T-helper 2 cell treated with Interferon-gamma antibody and Interleukin-4, amounts not matched to agents 100 ng/mL and 5 ng/mL, for 36 hours (primary cell): ENCODE data around the gene TSHZ2. TPM values are rescaled to one million over a fixed set of nuclear protein-coding genes. Genes with fewer than 3 reads are reported as not detected.
"Not testable (repeated sequence)": the region's sequence is repeated elsewhere in the genome, so short reads cannot be mapped to it uniquely, and the experiment has no call there.

Experiments used
- intact Hi-C: fragments of 100-400 bp; cut with micrococcal nuclease; formaldehyde crosslinking; loops from one replicate; pipeline ENCODE4 v1.15.1; 2023
- total RNA-seq: library from RNA; stranded (reverse); gene quantifications from 2 replicates; pipeline ENCODE4 v1.2.3, GENCODE V29; 2022

TSHZ2 gene
- total RNA-seq, 1 donor from 2014 or later, result 2.5 TPM

DNA sequence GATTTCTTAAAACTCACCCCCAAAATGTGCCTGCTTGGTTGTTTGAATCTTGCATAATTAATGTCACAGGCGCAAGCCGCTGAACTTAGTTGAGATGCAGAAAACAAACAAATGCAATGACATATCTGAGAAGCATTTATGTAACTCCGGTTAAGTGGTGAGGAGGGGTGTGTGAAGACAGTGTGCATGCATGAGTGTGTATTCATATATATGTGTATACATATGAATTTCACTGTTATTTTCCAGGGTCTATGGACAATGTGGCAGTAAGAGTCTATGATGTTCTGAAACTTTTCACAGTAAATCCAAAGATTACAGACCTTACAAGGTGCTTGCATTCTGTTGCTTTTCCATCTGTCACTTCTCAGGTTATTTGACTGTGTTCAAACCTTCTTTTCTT, 518.5 kb downstream of the TSHZ2 start:
- intact Hi-C loops, result no loop called here

- intact Hi-C loops, result no loop called here
Measured at GRCh38 chr20:53491462-53491861, 519.3 kb downstream of the TSHZ2 start.

GRCh38 chr20:53492212-53492611, 520.1 kb downstream of the TSHZ2 start:
- intact Hi-C loops, result no loop called here

DNA sequence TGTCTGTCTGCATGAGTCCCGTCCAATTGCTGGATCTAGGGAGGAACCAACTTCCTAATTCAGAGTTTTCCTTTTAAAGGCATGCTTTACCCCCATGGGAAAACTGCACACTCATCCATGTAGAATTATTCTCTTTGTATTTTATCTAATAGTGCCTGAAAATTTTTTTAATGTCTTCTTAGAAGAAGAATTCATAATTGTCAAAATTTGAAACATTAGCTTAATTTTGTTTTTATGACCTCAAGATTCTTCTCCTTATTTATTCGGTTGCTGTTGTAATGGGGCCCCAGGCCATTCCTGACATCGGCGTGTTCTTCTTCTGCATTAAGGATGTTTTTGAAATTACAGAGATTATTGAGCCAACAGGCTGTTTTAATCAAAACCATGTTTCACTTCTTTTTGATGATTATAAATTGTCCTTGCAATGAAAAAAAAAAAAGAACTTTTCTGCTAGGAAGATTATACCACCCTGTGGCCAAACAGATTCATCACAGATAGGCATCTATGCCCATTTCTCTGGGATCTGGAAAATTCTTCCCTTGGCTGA, 521.2 kb downstream of the TSHZ2 start:
- intact Hi-C loops, result no loop called here

DNA sequence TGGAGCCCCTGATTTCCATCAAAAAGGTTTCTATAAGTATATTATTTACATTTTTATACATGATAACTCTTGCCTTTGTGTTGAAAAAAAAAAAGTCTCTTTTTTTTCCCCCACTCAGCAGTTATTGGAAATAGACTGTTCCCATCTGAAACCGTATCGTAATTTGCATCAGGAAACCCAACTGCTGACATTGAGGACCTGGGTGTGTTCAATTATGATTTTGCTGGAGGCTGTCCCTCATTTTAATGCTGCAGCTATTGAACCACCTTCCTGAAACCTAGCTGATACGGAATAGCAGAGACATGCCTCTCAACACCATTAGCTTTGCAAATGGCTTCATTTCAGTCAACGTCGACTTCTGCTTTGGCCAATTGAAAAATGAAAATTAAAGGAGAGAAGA, 522.6 kb downstream of the TSHZ2 start:
- intact Hi-C loops, result no loop called here

- intact Hi-C loops, result no loop called here
Measured at GRCh38 chr20:53495398-53496092, 523.4 kb downstream of the TSHZ2 start.

GRCh38 chr20:53497246-53497645, 525.1 kb downstream of the TSHZ2 start:
- intact Hi-C loops, result no loop called here

DNA sequence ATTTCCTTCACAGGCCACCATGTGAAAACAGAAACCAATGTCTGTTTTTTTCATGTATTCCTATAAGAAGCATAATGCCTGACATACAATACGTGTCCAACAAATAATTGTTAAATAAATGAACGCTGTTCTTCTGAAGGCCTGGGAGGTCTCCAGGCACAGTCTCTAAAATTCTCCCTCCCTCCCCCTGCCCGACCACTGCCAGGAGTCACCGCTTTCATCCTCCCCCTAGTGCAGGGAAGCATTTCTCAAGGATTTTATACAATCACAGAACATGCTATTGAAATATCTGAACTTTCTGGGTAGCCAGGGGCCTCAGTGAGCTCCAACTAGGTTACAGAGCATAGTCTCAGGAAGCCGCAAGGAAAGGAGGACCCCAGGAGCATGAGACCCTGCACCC, 526.2 kb downstream of the TSHZ2 start:
- intact Hi-C loops, result no loop called here

DNA sequence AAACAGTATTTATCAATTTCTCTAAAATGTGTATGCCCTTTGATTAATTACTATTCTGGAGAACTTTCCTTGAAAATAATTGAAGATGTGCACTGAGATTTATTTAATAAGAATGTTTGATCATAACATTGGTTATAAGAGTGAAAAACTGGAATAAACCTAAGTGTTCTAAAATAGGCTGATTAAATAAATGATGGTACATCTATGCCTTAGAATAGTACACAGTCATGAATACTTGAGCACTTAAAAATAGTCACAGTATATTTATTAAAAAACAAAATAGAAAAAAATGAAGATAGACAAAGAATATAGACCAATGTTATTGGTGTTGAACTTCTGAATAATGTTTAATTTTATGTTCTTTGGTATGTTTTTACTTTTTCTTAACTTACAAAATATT, 528.5 kb downstream of the TSHZ2 start:
- intact Hi-C loops, result no loop called here

DNA sequence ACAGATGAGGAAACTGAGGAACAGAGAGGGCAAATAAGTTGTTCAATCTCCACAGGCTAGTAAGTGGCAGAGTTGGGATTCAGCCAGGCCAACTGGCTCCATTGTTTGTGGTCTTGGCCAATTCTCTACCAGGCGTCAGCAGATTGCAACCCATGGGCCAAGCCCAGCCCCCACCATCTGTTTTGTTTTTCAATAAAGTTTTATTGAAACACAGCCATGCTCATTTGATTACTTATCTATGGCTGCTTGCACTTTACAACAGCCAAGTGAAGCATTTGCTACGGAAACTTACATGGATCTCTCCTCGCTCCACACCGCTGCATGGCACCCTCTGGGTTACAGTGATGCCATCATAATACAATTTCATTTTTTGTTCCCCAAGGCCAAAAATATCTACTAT, 530.7 kb downstream of the TSHZ2 start:
- intact Hi-C loops, result no loop called here

DNA sequence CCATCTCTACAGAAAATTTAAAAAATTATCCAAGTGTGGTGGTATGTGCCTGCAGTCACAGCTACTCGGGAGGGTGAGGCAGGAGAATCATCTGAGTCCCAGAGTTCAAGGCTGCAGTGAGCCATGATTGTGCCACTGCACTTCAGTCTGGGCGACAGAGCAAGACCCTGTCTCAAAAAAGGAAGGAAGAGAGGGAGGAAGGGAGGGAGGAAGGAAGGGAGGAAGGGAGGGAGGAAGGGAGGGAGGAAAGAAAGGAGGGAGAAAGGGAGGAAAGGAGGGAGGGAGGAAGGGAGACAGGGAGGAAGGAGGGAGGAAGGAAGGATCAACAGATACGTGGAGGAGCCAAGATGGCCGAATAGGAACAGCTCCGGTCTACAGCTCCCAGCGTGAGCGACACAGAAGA, 531.4 kb downstream of the TSHZ2 start:
- intact Hi-C loops, result no loop called here

- intact Hi-C loops, result not testable (repeated sequence)
Measured at GRCh38 chr20:53504106-53504505, 531.9 kb downstream of the TSHZ2 start.

- intact Hi-C loops, result no loop called here
Measured at GRCh38 chr20:53510262-53510661, 538.1 kb downstream of the TSHZ2 start.

- intact Hi-C loops, result no loop called here
Measured at GRCh38 chr20:53510704-53511103, 538.5 kb downstream of the TSHZ2 start.

- intact Hi-C loops, result no loop called here
Measured at GRCh38 chr20:53512076-53512475, 539.9 kb downstream of the TSHZ2 start.

- intact Hi-C loops, result no loop called here
Measured at GRCh38 chr20:53513168-53513488, 541.0 kb downstream of the TSHZ2 start.

DNA sequence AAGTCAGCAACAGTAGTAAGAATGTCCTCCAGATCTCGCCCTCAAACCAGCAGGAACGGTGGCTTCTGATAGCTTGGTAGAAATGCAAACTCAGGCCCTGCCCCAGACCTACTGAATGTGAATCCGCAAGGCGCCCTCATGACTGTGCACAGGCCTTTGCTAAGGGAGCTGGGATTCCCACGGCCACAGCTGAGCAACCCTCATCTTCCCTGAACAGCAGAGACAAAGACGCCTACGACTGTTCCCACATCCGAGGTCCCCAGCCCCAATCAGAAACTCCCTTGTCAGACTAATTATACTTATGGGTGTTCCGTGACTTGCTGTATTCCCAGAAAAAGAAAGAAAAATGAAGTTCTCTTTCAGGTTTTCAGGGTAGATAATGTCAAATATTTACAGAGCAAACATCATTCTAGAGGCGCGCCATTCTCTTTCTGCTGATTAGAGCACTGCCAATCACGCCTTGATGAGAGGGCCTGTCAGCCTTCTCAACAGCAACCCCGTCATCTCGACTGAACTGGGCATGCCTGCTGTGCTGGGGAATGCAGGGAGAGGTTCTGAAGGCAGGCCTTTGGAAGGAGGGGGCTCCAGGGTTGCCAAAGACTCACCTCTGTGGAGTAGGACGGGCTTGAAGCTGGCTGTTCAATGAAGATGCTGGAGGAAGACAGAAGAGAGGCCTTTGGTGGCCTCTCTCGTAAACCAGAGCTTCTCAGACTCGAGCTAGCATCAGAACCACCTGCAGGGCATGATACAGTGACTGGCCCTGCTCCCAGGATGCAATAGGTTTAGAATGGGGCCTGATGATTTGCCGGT, 541.5 kb downstream of the TSHZ2 start:
- intact Hi-C loops, result no loop called here

DNA sequence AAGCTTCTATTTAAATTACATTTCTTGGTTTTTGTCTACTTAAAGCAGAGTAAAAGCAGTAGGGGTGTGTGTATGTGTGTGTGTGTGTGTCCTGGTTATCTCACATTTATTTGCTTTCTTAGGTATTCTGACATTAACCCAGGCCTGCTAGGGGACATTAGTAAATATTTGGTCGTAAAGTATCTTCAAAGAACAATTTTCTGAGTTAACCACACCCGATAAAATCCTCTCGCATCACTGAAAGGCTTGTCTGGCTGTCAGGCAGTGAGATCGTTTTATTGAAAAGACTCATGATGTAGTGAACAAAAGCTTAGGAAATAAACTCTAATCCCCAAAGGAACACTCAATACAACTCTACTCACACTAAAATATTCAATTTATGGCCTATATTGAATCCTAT, 543.6 kb downstream of the TSHZ2 start:
- intact Hi-C loops, result no loop called here

DNA sequence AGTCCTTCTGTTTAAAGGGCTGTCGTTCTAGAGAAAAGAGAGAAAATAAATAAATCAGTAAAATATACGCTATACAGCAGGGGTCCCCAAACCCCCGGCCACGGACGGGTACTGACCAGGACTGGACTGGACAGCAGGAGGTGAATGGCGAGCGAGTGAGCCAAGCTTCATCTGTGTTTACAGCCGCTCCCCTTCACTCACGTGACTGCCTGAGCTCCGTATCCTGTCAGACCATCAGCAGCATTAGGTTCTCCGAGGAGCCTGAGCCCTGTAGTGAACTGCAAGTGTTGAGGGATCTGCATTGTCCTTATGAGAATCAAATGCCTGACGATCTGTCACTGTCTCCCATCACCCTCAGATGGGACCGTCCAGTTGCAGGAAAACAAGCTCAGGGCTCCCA, 545.0 kb downstream of the TSHZ2 start:
- intact Hi-C loops, result no loop called here

GRCh38 chr20:53521421-53521820, 549.3 kb downstream of the TSHZ2 start:
- intact Hi-C loops, result not testable (repeated sequence)

DNA sequence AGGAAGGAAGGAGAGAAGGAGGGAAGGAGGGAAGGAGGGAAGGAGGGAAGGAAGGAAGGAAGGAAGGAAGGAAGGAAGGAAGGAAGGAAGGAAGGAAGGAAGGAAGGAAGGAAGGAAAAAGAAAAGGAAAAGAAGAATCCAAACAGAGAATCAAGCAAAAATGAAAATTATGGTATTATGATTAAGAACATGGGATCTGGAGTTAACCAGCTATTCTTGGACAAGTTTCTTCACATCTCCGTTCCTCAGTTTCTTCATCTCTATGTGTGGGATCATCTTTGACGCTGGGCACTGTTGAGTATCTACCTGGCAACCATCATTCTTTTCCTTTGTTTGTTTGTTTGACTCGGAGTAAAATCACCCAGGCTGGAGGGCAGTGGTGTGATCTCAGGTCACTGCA, 549.9 kb downstream of the TSHZ2 start:
- intact Hi-C loops, result no loop called here

GRCh38 chr20:53522696-53523095, 550.5 kb downstream of the TSHZ2 start:
- intact Hi-C loops, result no loop called here

- intact Hi-C loops, result not testable (repeated sequence)
Measured at GRCh38 chr20:53523615-53524014, 551.5 kb downstream of the TSHZ2 start.
